OCI-LY7 (cell line): Measurements from ENCODE around the gene CELF4.

ENCODE experiments used
- CTCF ChIP-seq: fragments of 200-600 bp; sonication (generic); conservative IDR thresholded peaks from 2 replicates; pipeline ENCODE4 v1.5.1; 2014; ENCODE audit warnings: mild to moderate bottlenecking, antibody characterized with exemption, low read length, moderate library complexity, mixed read lengths
- EZH2phosphoT487 ChIP-seq: fragments of 200-600 bp; sonication (generic); IDR thresholded peaks from 2 replicates; pipeline ENCODE4 v1.6.1; 2018; ENCODE audit warnings: low read depth, borderline replicate concordance, mild to moderate bottlenecking, mixed run types, antibody characterized with exemption, low read length, moderate library complexity, mixed read lengths

GRCh38 chr18:37429791-37430190 is 135.8 kb downstream of the CELF4 start:
- TF ChIP-seq CTCF: no peak
- no peak for TF ChIP-seq EZH2phosphoT487
